ENCODE results near the gene CCDC178. TPM values are rescaled to one million over a fixed set of nuclear protein-coding genes. Genes with fewer than 3 reads are reported as not detected.

The CCDC178 gene
- total RNA-seq, 1 experiment from 2014 or later, result not detected

DNA sequence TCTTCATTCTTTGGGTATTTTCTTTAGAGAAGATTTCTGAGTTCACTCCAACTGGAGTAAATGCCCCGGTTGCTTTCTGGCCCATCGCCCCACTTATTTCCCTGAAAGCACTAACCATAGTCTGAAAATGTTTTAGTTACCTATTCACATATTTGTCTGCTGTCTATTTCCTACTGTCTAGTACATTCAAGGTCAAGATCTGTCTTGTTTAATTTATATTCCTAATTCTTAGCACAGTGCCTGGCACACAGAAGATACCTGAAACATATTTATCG, 533.3 kb downstream of the CCDC178 start:
- no peaks in the 10 kb centered on the region for H3K79me2 ChIP-seq (ENCODE audit: insufficient read depth, low read length)
- peaks cover 0 to 3% of the 10 kb centered on the region in 2 experiments; a peak in 2 of 4 replicates for H3K9me3 ChIP-seq (ENCODE audit: control insufficient read depth in 1 of 2, insufficient read depth in 1 of 2, low read depth in 1 of 2, low read length in 2 of 2)
- no peaks in the 10 kb centered on the region for H3K36me3 ChIP-seq (ENCODE audit: control insufficient read depth in 1 of 2, insufficient read depth in 2 of 2, low read length in 2 of 2)
- H3K9ac ChIP-seq (ENCODE audit: low read length), result no peak overlapping the region
- intact Hi-C loops (cut with micrococcal nuclease), result no loop called here
- no peaks in the 10 kb centered on the region for H3K4me1 ChIP-seq (ENCODE audit: control insufficient read depth in 1 of 2, insufficient read depth in 2 of 2, low read length in 2 of 2)
- ChIA-PET POLR2A (no interaction called here), CTCF (no interaction called here), RAD21 (ENCODE audit: low non-redundant PET in 1 of 2, low total read pairs in 2 of 2, uncharacterized antibody in 2 of 2, unreplicated experiment in 2 of 2) (no interaction called here)
- H2AFZ ChIP-seq (ENCODE audit: low read depth, low read length, poor library complexity, severe bottlenecking), result no peak overlapping the region
- H3K4me3 ChIP-seq (replicated peaks in 1 of 2; ENCODE audit: low read depth in 1 of 2, low read length in 2 of 2), result no peak overlapping the region
- H3K9me2 ChIP-seq (ENCODE audit: insufficient read depth), result no peaks in the 10 kb centered on the region
- H3K27me3 ChIP-seq (ENCODE audit: insufficient read depth, low read length), result no peaks in the 10 kb centered on the region
- no peak for ATAC-seq
- no peak for DNase-seq (ENCODE audit: low read depth, low spot score)
- no peaks in the 10 kb centered on the region for H4K20me1 ChIP-seq (ENCODE audit: insufficient read depth)
- TF ChIP-seq, protein P1, sequence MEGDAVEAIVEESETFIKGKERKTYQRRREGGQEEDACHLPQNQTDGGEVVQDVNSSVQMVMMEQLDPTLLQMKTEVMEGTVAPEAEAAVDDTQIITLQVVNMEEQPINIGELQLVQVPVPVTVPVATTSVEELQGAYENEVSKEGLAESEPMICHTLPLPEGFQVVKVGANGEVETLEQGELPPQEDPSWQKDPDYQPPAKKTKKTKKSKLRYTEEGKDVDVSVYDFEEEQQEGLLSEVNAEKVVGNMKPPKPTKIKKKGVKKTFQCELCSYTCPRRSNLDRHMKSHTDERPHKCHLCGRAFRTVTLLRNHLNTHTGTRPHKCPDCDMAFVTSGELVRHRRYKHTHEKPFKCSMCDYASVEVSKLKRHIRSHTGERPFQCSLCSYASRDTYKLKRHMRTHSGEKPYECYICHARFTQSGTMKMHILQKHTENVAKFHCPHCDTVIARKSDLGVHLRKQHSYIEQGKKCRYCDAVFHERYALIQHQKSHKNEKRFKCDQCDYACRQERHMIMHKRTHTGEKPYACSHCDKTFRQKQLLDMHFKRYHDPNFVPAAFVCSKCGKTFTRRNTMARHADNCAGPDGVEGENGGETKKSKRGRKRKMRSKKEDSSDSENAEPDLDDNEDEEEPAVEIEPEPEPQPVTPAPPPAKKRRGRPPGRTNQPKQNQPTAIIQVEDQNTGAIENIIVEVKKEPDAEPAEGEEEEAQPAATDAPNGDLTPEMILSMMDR (IDR thresholded peaks at IDR 0.05 in 2 of 3, conservative IDR thresholded peaks at IDR 0.05 in 1 of 3; ENCODE audit: borderline replicate concordance in 1 of 3, insufficient read depth in 1 of 3, low read depth in 2 of 3, low read length in 2 of 3), result no peak
- TF ChIP-seq POLR2AphosphoS5 (IDR thresholded peaks at IDR 0.05; ENCODE audit: low read depth, low read length) (no peak), POLR2A (IDR thresholded peaks at IDR 0.05; ENCODE audit: borderline replicate concordance, extremely low read depth, insufficient read depth, insufficient read length) (no peak), ZFX (IDR thresholded peaks at IDR 0.05) (no peak), ZNF274 (IDR thresholded peaks at IDR 0.05; ENCODE audit: low read depth, low read length) (no peak), SRF (IDR thresholded peaks at IDR 0.05; ENCODE audit: low read depth) (no peak)
- TF ChIP-seq, protein P2, sequence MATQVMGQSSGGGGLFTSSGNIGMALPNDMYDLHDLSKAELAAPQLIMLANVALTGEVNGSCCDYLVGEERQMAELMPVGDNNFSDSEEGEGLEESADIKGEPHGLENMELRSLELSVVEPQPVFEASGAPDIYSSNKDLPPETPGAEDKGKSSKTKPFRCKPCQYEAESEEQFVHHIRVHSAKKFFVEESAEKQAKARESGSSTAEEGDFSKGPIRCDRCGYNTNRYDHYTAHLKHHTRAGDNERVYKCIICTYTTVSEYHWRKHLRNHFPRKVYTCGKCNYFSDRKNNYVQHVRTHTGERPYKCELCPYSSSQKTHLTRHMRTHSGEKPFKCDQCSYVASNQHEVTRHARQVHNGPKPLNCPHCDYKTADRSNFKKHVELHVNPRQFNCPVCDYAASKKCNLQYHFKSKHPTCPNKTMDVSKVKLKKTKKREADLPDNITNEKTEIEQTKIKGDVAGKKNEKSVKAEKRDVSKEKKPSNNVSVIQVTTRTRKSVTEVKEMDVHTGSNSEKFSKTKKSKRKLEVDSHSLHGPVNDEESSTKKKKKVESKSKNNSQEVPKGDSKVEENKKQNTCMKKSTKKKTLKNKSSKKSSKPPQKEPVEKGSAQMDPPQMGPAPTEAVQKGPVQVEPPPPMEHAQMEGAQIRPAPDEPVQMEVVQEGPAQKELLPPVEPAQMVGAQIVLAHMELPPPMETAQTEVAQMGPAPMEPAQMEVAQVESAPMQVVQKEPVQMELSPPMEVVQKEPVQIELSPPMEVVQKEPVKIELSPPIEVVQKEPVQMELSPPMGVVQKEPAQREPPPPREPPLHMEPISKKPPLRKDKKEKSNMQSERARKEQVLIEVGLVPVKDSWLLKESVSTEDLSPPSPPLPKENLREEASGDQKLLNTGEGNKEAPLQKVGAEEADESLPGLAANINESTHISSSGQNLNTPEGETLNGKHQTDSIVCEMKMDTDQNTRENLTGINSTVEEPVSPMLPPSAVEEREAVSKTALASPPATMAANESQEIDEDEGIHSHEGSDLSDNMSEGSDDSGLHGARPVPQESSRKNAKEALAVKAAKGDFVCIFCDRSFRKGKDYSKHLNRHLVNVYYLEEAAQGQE (IDR thresholded peaks at IDR 0.05; ENCODE audit: low read depth), result no peak
- H3K27ac ChIP-seq (ENCODE audit: low read depth, low read length), result no peak overlapping the region
- no TSS peak for BruUV-seq (replicated peaks)
- H3K4me2 ChIP-seq (ENCODE audit: low read length), result no peak overlapping the region

Data from HCT116 (cell line).